GM20000 (cell line): ENCODE measurements around the gene CCDC154.

Experiments used
- DNase-seq: peaks from one replicate; pipeline ENCODE4 v3.0.0; 2012; ENCODE audit warnings: low spot score
- CTCF ChIP-seq: IDR thresholded peaks from 2 replicates; pipeline ENCODE4 v1.5.1; 2012; ENCODE audit warnings: mild to moderate bottlenecking, control low read depth; ENCODE audit errors: extremely low read depth, missing control alignments

The CCDC154 gene

GRCh38 chr16:1389762-1390161 is 54.6 kb downstream of the CCDC154 start:
- no peak for TF ChIP-seq CTCF
- DNase-seq = no peak

GRCh38 chr16:1387331-1387730 is 57.0 kb downstream of the CCDC154 start:
- no peak for DNase-seq
- no peak for TF ChIP-seq CTCF

DNA sequence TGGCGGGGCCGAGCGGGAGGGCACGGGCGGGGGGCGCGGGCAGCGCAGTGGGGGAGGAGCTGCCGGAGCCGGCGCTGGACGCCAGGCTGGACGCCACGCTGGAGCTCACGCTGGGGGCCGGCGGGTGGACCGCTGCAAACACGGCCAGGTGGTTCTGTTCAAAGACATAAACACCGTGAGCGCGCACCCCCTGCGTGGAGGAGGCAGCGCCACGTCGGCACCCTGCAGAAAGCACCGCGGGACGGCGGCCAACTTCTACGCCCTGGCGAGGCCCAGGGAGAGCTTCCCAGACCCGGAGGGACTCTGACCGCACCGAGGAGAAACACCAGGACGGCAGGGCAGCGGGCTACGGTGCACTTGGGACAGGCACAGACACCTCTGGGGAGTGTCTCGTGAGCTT is 59.1 kb downstream of the CCDC154 start:
- TF ChIP-seq CTCF = no peak
- no peak for DNase-seq
